Fibroblast of mammary gland (primary cell): ENCODE data around the gene TBC1D22A.

Experiments
- DNase-seq: peaks from one replicate; pipeline ENCODE4 v3.0.0-alpha.2; 2010; ENCODE audit warnings: low read depth
- H3K4me3 ChIP-seq: 2 replicates; pipeline ENCODE4 v1.5.1; 2011; ENCODE audit warnings: low read depth, mild to moderate bottlenecking, low read length, moderate library complexity; ENCODE audit not compliant: control insufficient read depth
- TF ChIP-seq, protein P1 (sequence below): conservative IDR thresholded peaks from 2 replicates; pipeline ENCODE4 v1.5.1; 2011; ENCODE audit warnings: low read depth, low read length, inconsistent platforms; ENCODE audit not compliant: control insufficient read depth, insufficient read depth

The TBC1D22A gene

GRCh38 chr22:47090591-47091245 is 328.3 kb downstream of the TBC1D22A start:
- H3K4me3 ChIP-seq, result peak overlapping the region; percentile 50
- TF ChIP-seq, protein P1, sequence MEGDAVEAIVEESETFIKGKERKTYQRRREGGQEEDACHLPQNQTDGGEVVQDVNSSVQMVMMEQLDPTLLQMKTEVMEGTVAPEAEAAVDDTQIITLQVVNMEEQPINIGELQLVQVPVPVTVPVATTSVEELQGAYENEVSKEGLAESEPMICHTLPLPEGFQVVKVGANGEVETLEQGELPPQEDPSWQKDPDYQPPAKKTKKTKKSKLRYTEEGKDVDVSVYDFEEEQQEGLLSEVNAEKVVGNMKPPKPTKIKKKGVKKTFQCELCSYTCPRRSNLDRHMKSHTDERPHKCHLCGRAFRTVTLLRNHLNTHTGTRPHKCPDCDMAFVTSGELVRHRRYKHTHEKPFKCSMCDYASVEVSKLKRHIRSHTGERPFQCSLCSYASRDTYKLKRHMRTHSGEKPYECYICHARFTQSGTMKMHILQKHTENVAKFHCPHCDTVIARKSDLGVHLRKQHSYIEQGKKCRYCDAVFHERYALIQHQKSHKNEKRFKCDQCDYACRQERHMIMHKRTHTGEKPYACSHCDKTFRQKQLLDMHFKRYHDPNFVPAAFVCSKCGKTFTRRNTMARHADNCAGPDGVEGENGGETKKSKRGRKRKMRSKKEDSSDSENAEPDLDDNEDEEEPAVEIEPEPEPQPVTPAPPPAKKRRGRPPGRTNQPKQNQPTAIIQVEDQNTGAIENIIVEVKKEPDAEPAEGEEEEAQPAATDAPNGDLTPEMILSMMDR, result no peak
- peak; percentile 38 for DNase-seq

- DNase-seq, result no peak
Observed at GRCh38 chr22:47091246-47091651, 328.8 kb downstream of the TBC1D22A start.

DNA sequence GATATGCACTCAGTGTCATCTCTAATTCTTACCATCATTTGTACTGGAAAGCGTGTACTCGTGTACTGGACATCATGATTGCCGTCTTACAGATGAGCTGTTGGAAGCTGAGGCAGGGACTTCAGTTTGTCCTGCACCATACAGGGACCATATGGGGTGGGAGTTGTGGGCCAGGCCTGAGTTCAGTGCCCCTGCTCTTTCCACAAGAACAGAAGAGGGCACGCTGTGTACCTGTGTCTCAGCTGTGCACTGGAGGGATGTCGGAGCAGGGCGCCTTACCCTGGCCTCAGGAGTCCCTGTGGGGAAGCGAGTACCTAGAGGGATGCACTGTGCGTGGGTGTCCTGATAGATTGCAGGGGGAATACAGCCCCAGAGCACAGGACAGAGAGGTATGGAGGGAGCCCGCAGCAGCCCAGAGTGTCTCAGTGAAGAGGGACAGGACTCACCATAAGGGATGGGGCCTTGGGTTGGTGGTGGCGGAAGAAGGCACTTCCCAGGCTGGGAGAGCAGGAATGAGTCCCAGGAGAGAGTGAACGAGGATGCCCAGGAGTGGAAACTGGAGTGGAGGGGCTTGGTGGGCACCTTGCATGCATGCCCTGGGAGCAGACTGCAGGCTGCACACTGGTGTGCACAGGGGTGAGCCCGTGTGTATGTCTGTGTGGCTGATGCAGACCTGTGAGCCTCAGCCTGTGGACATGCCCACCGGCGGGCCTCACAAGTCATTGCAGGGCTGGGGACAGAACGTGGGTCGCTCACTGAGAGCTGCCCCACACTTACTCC is 329.7 kb downstream of the TBC1D22A start:
- no peak overlapping the region for H3K4me3 ChIP-seq
- TF ChIP-seq, protein P1, result no peak
- DNase-seq, result no peak

More at GRCh38 chr22:47091246-47091651, 328.8 kb downstream of the TBC1D22A start:
- TF ChIP-seq, protein P1, result no peak
- H3K4me3 ChIP-seq, result peak overlapping the region; percentile 50

DNA sequence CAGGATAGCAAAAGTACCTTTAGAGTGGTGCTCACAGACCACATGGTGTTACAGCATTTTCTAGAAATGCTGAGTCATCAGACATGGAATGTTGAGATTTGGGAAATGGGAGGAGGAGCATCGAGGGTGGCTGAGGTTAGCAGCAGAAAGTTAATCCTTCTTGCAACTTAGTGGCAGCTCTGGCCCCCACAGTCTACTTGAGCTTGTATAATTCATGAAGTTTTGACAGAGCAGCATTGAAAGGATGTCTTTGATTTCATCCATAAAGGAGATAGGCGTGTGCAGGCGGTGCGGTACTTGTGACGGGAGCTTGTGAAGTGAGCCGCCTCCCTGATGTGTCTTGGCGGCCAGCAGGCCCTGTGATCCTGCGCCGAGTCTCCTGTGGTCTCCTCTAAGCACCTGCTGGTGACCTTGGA is 330.5 kb downstream of the TBC1D22A start:
- peak; percentile 64 for DNase-seq
- TF ChIP-seq, protein P1, result no peak
- H3K4me3 ChIP-seq, result no peak overlapping the region

- no peak for DNase-seq
- no peak overlapping the region for H3K4me3 ChIP-seq
- TF ChIP-seq, protein P1, result no peak
Observed at GRCh38 chr22:47093720-47094119, 331.3 kb downstream of the TBC1D22A start.

DNA sequence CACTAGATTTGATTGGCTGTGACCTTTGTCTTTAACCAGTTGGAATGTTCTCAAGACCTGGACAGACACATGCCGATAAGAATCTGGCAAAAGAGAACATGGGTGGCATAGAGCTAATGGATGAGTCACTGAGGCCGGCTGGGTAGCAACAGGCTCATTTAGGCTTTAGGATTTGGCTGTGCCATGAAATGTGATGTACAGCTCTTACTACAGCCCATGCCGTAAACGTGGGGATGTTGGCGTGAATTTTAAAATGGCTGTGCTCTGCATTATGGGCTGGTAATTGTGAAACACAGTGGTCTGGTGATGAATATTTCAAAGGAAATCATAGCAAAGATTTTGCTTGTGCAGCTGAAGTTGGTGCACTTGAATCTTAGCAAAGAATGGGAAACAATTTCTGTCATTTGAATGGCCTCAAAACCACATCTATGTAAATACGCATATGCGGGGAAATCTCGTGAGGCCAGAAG is 332.4 kb downstream of the TBC1D22A start:
- DNase-seq, result peak; percentile 33

More for the DNA sequence above, 332.4 kb downstream of the TBC1D22A start:
- TF ChIP-seq, protein P1, result no peak
- no peak overlapping the region for H3K4me3 ChIP-seq
